ENCODE data around the gene EXOC3. TPM values are rescaled to one million over a fixed set of nuclear protein-coding genes. Genes with fewer than 3 reads are reported as not detected.
A peak's percentile ranks its signal among the peaks of the same experiment; 100 is the strongest.

The EXOC3 gene
- total RNA-seq, 1 experiment from 2014 or later = 155 TPM

- POLR2A ChIA-PET (ENCODE audit: unreplicated experiment) = no interaction called here
- DNase-seq = no peak
- CTCF ChIA-PET = interaction anchor here (0.8 to 1.2 kb wide), 3 partner anchors 17 to 113 kb away, joined by 3 to 8 read pairs (median 5); no protein-coding TSS in a partner anchor
- Histone ChIP-seq H3K4me1 (replicated peaks; ENCODE audit: insufficient read depth) (no peaks in the 10 kb centered on the region), H3K9me2 (ENCODE audit: insufficient read depth) (no peaks in the 10 kb centered on the region), H3K27ac (no peak overlapping the region), H3K79me2 (ENCODE audit: low read depth) (no peaks in the 10 kb centered on the region), H2AFZ (no peak overlapping the region), H3K9me3 (ENCODE audit: insufficient read depth, low read depth) (no peaks in the 10 kb centered on the region), H3K4me2 (no peak overlapping the region), H3K27me3 (ENCODE audit: insufficient read depth, low read depth) (no peaks in the 10 kb centered on the region), H4K20me1 (ENCODE audit: insufficient read depth) (0 out of 2 replicates have a peak, but pooled peaks cover 5% of the 10 kb centered on the region), H3F3A (ENCODE audit: insufficient read depth, low read depth) (no peaks in the 10 kb centered on the region), H3K36me3 (ENCODE audit: low read depth) (no peaks in the 10 kb centered on the region), H3K4me3 (no peak overlapping the region)
- BruUV-seq (replicated peaks) = no TSS peak
- intact Hi-C loops (cut with micrococcal nuclease; ENCODE audit: unreplicated experiment) = loop anchor here (2.0 to 5.0 kb wide), 2 partner anchors 63 to 242 kb away; no protein-coding TSS in a partner anchor
- TF ChIP-seq EZH2 (IDR thresholded peaks at IDR 0.05; ENCODE audit: low read depth) (no peak), CTCF (conservative IDR thresholded peaks at IDR 0.05) (no peak)
Observed at GRCh38 chr5:430214-430925, 12.6 kb upstream of the EXOC3 start.

GRCh38 chr5:431001-431710 is 11.8 kb upstream of the EXOC3 start:
- intact Hi-C loops (cut with micrococcal nuclease; ENCODE audit: unreplicated experiment) = loop anchor here (1.0 to 5.0 kb wide), 4 partner anchors 64 to 389 kb away; no protein-coding TSS in a partner anchor
- Histone ChIP-seq H3F3A (ENCODE audit: insufficient read depth, low read depth) (no peaks in the 10 kb centered on the region), H4K20me1 (ENCODE audit: insufficient read depth) (0 out of 2 replicates have a peak, but pooled peaks cover 5% of the 10 kb centered on the region), H3K27ac (no peak overlapping the region), H2AFZ (no peak overlapping the region), H3K4me2 (no peak overlapping the region), H3K79me2 (ENCODE audit: low read depth) (no peaks in the 10 kb centered on the region), H3K27me3 (ENCODE audit: insufficient read depth, low read depth) (no peaks in the 10 kb centered on the region), H3K4me1 (replicated peaks; ENCODE audit: insufficient read depth) (no peaks in the 10 kb centered on the region), H3K36me3 (ENCODE audit: low read depth) (no peaks in the 10 kb centered on the region), H3K9me2 (ENCODE audit: insufficient read depth) (no peaks in the 10 kb centered on the region), H3K4me3 (no peak overlapping the region), H3K9me3 (ENCODE audit: insufficient read depth, low read depth) (no peaks in the 10 kb centered on the region)
- BruUV-seq (replicated peaks) = no TSS peak
- ChIA-PET POLR2A (ENCODE audit: unreplicated experiment) (interaction anchor here (0.6 kb wide), 2 partner anchors 16 to 18 kb away, joined by 3 to 8 read pairs; no protein-coding TSS in a partner anchor), CTCF (interaction anchor here (0.5 to 1.2 kb wide), 9 partner anchors 17 to 798 kb away, joined by 3 to 20 read pairs (median 5); no protein-coding TSS in a partner anchor)
- DNase-seq = peak in 1 of 2 experiments; percentile 78
- peak; percentile 90 for TF ChIP-seq CTCF (conservative IDR thresholded peaks at IDR 0.05)
- TF ChIP-seq EZH2 (IDR thresholded peaks at IDR 0.05; ENCODE audit: low read depth) = no peak

- intact Hi-C loops (cut with micrococcal nuclease; ENCODE audit: unreplicated experiment) = loop anchor here (1.0 to 5.0 kb wide), 4 partner anchors 64 to 389 kb away; no protein-coding TSS in a partner anchor
- H3K9me3 ChIP-seq (ENCODE audit: insufficient read depth, low read depth) = no peaks in the 10 kb centered on the region
- no peak overlapping the region for H2AFZ ChIP-seq
- no peak for DNase-seq
- CTCF ChIA-PET = interaction anchor here (0.5 to 1.2 kb wide), 7 partner anchors 18 to 455 kb away, joined by 4 to 20 read pairs (median 5); no protein-coding TSS in a partner anchor
- no peaks in the 10 kb centered on the region for H3K27me3 ChIP-seq (ENCODE audit: insufficient read depth, low read depth)
- H3K27ac ChIP-seq = no peak overlapping the region
- no peaks in the 10 kb centered on the region for H3K79me2 ChIP-seq (ENCODE audit: low read depth)
- 0 out of 2 replicates have a peak, but pooled peaks cover 5% of the 10 kb centered on the region for H4K20me1 ChIP-seq (ENCODE audit: insufficient read depth)
- BruUV-seq (replicated peaks) = no TSS peak
- H3F3A ChIP-seq (ENCODE audit: insufficient read depth, low read depth) = no peaks in the 10 kb centered on the region
- POLR2A ChIA-PET (ENCODE audit: unreplicated experiment) = interaction anchor here (0.6 kb wide), 2 partner anchors 16 to 18 kb away, joined by 3 to 8 read pairs; no protein-coding TSS in a partner anchor
- no peak overlapping the region for H3K4me3 ChIP-seq
- no peaks in the 10 kb centered on the region for H3K9me2 ChIP-seq (ENCODE audit: insufficient read depth)
- no peak overlapping the region for H3K4me2 ChIP-seq
- no peaks in the 10 kb centered on the region for H3K4me1 ChIP-seq (replicated peaks; ENCODE audit: insufficient read depth)
- H3K36me3 ChIP-seq (ENCODE audit: low read depth) = no peaks in the 10 kb centered on the region
- TF ChIP-seq EZH2 (IDR thresholded peaks at IDR 0.05; ENCODE audit: low read depth) = no peak
- TF ChIP-seq CTCF (conservative IDR thresholded peaks at IDR 0.05) = no peak
Observed at GRCh38 chr5:431711-432050, 11.3 kb upstream of the EXOC3 start.

All from PC-9 (cell line).